Measurements from ENCODE around the gene ADRA2C.

ADRA2C gene

GRCh38 chr4:3748136-3748898 lies 17.9 kb upstream of the ADRA2C start:
- TF ChIP-seq CTCF (IDR thresholded peaks at IDR 0.05; ENCODE audit: low read length, missing control alignments) = no peak
- no peak overlapping the region for H3K4me3 ChIP-seq (replicated peaks; ENCODE audit: low read depth, low read length)
- no peak for DNase-seq (ENCODE audit: low read depth)

GRCh38 chr4:3749081-3749480 lies 17.1 kb upstream of the ADRA2C start:
- no peak for DNase-seq (ENCODE audit: low read depth)
- TF ChIP-seq CTCF (IDR thresholded peaks at IDR 0.05; ENCODE audit: low read length, missing control alignments) = no peak
- no peak overlapping the region for H3K4me3 ChIP-seq (replicated peaks; ENCODE audit: low read depth, low read length)

- no peak for DNase-seq (ENCODE audit: low read depth)
- no peak for TF ChIP-seq CTCF (IDR thresholded peaks at IDR 0.05; ENCODE audit: low read length, missing control alignments)
- H3K4me3 ChIP-seq (replicated peaks; ENCODE audit: low read depth, low read length) = no peak overlapping the region
Observed at GRCh38 chr4:3750334-3750733, 15.9 kb upstream of the ADRA2C start.

- DNase-seq (ENCODE audit: low read depth) = no peak
- H3K4me3 ChIP-seq (replicated peaks; ENCODE audit: low read depth, low read length) = no peak overlapping the region
- no peak for TF ChIP-seq CTCF (IDR thresholded peaks at IDR 0.05; ENCODE audit: low read length, missing control alignments)
Observed at GRCh38 chr4:3752022-3752421, 14.2 kb upstream of the ADRA2C start.

- no peak for TF ChIP-seq CTCF (IDR thresholded peaks at IDR 0.05; ENCODE audit: low read length, missing control alignments)
- no peak overlapping the region for H3K4me3 ChIP-seq (replicated peaks; ENCODE audit: low read depth, low read length)
- DNase-seq (ENCODE audit: low read depth) = no peak
Observed at GRCh38 chr4:3753726-3754412, 12.3 kb upstream of the ADRA2C start.

- no peak for DNase-seq (ENCODE audit: low read depth)
- no peak overlapping the region for H3K4me3 ChIP-seq (replicated peaks; ENCODE audit: low read depth, low read length)
- no peak for TF ChIP-seq CTCF (IDR thresholded peaks at IDR 0.05; ENCODE audit: low read length, missing control alignments)
Observed at GRCh38 chr4:3756343-3757059, 9.7 kb upstream of the ADRA2C start.
